Measurements from ENCODE around the gene SCP2D1. TPM values are rescaled to one million over a fixed set of nuclear protein-coding genes. Genes with fewer than 3 reads are reported as not detected.

Gene SCP2D1
- total and polyA plus RNA-seq, 2 donors (not counting 3 experiments of a cell fraction or from before 2014, with no cell fraction given): not detected

DNA sequence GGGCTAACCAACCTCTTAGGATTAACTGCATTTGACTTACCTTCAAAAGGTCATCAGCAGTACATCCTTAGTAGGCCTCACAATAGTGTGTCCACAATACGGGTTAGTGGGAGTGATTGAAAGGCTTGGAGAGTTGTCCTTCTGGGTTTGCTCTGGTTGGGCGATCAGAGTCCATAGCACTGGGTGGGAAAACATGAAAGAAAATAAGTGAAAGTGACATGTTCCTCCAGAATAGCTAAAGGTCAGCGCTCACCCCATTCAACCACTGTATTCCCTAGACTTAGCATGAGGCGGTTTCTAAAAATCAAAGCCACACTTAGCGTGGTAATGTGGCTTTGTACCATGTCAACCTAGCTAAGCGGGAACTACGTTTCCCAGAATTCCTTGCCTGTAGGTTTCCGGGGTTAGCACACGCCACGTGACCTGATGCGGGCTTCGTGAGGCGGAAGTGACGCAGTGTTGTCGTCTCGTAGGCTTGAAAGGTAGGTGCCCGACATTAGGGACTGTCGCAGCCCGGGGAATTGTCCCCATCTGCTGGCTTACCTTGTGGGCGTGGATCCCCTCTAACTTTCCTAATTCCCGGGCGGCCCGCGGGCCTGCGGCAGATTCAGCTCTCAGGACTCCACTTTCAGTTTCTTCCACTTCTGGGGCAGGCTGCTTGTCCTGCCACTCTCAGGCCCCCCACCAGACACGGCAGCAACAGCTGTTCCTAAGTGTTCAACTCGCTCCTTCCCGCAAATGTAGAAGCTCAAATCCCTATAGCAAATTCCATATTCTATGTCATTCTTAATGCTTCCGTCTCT lies 19.8 kb upstream of the SCP2D1 start:
- dilution Hi-C loops (cut with MboI; ENCODE audit: extremely low pct_ligation_motif_present, low sequenced_read_pairs) (no loop called here), intact Hi-C loops (cut with micrococcal nuclease) (loop anchor here (2.0 kb wide), 1 partner anchor 161 kb away; no protein-coding TSS in a partner anchor)
- Histone ChIP-seq H3K4me3 (replicated peaks in 1 of 3; ENCODE audit: insufficient read depth in 1 of 3, low read depth in 1 of 3, low read length in 3 of 3) (peak overlapping the region; percentile 71 to 97 (median 80)), H3K4me1 (ENCODE audit: control insufficient read depth, extremely low read depth, insufficient read depth, low read length) (peaks cover 5% of the 10 kb centered on the region), H3K36me3 (ENCODE audit: control insufficient read depth in 2 of 2, extremely low read depth in 1 of 2, insufficient read depth in 2 of 2, low read length in 2 of 2) (no peaks in the 10 kb centered on the region), H3K27ac (ENCODE audit: insufficient read depth, low read depth, low read length) (peak overlapping the region; percentile 52), H3K9me1 (replicated peaks; ENCODE audit: control insufficient read depth, extremely low read depth, insufficient read depth, low read length) (no peaks in the 10 kb centered on the region), H3K9me3 (replicated peaks; ENCODE audit: control insufficient read depth, insufficient read depth, low read length) (no peaks in the 10 kb centered on the region), H3K27me3 (ENCODE audit: control insufficient read depth in 2 of 2, insufficient read depth in 2 of 2, low read length in 2 of 2) (peaks cover 0 to 2% of the 10 kb centered on the region in 2 experiments), H4K20me1 (replicated peaks; ENCODE audit: control insufficient read depth, extremely low read depth, insufficient read depth, low read length) (no peaks in the 10 kb centered on the region), H3K79me2 (ENCODE audit: control insufficient read depth, insufficient read depth, low read length) (no peaks in the 10 kb centered on the region), H2AFZ (ENCODE audit: low read depth, low read length) (peak overlapping the region; percentile 82), H3K9ac (replicated peaks; ENCODE audit: extremely low read depth, insufficient read depth, low read length) (peak overlapping the region; percentile 67), H3K4me2 (ENCODE audit: insufficient read depth, low read length) (peak overlapping the region; percentile 68)
- peak; percentile 100 for FAIRE-seq
- ChIA-PET POLR2A (no interaction called here), CTCF (interaction anchor here (1.2 to 1.3 kb wide), 2 partner anchors 10 to 162 kb away, joined by 3 to 4 read pairs; no protein-coding TSS in a partner anchor)
- BruUV-seq (replicated peaks): no TSS peak
- DNase-seq (ENCODE audit: low read depth, low spot score): peak; percentile 90
- TF ChIP-seq, protein P1, sequence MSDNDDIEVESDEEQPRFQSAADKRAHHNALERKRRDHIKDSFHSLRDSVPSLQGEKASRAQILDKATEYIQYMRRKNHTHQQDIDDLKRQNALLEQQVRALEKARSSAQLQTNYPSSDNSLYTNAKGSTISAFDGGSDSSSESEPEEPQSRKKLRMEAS (IDR thresholded peaks at IDR 0.05; ENCODE audit: insufficient read depth, insufficient read length): peak; percentile 98
- TF ChIP-seq POLR2A (IDR thresholded peaks at IDR 0.05; ENCODE audit: low read depth, low read length) (peak; percentile 80), POLR2AphosphoS5 (IDR thresholded peaks at IDR 0.05; ENCODE audit: insufficient read depth, low read depth, low read length) (peak; percentile 40), FOS (IDR thresholded peaks at IDR 0.05; ENCODE audit: borderline replicate concordance, insufficient read depth, low read length) (no peak)

- H3K9ac ChIP-seq (replicated peaks; ENCODE audit: extremely low read depth, insufficient read depth, low read length): peak overlapping the region; percentile 67
- H3K4me1 ChIP-seq (ENCODE audit: control insufficient read depth, extremely low read depth, insufficient read depth, low read length): peaks cover 5% of the 10 kb centered on the region
- H4K20me1 ChIP-seq (replicated peaks; ENCODE audit: control insufficient read depth, extremely low read depth, insufficient read depth, low read length): no peaks in the 10 kb centered on the region
- DNase-seq (ENCODE audit: low read depth, low spot score): no peak
- peak overlapping the region; percentile 52 for H3K27ac ChIP-seq (ENCODE audit: insufficient read depth, low read depth, low read length)
- H3K27me3 ChIP-seq (ENCODE audit: control insufficient read depth in 2 of 2, insufficient read depth in 2 of 2, low read length in 2 of 2): peaks cover 0 to 2% of the 10 kb centered on the region in 2 experiments
- no peaks in the 10 kb centered on the region for H3K9me3 ChIP-seq (replicated peaks; ENCODE audit: control insufficient read depth, insufficient read depth, low read length)
- POLR2A ChIA-PET: no interaction called here
- CTCF ChIA-PET: interaction anchor here (1.2 to 1.3 kb wide), 2 partner anchors 9 to 162 kb away, joined by 3 to 4 read pairs; no protein-coding TSS in a partner anchor
- H3K36me3 ChIP-seq (ENCODE audit: control insufficient read depth in 2 of 2, extremely low read depth in 1 of 2, insufficient read depth in 2 of 2, low read length in 2 of 2): no peaks in the 10 kb centered on the region
- no peaks in the 10 kb centered on the region for H3K9me1 ChIP-seq (replicated peaks; ENCODE audit: control insufficient read depth, extremely low read depth, insufficient read depth, low read length)
- intact Hi-C loops (cut with micrococcal nuclease) (loop anchor here (2.0 kb wide), 1 partner anchor 162 kb away; no protein-coding TSS in a partner anchor), dilution Hi-C loops (cut with MboI; ENCODE audit: extremely low pct_ligation_motif_present, low sequenced_read_pairs) (no loop called here)
- BruUV-seq (replicated peaks): TSS peak; percentile 89
- peak overlapping the region; percentile 68 for H3K4me2 ChIP-seq (ENCODE audit: insufficient read depth, low read length)
- H3K4me3 ChIP-seq (replicated peaks in 1 of 3; ENCODE audit: insufficient read depth in 1 of 3, low read depth in 1 of 3, low read length in 3 of 3): peak overlapping the region; percentile 71 to 97 (median 80)
- peak overlapping the region; percentile 82 for H2AFZ ChIP-seq (ENCODE audit: low read depth, low read length)
- no peaks in the 10 kb centered on the region for H3K79me2 ChIP-seq (ENCODE audit: control insufficient read depth, insufficient read depth, low read length)
- peak; percentile 66 for FAIRE-seq
- TF ChIP-seq GATA2 (IDR thresholded peaks at IDR 0.05; ENCODE audit: insufficient read depth, insufficient read length, low read depth, low read length): no peak
Measured at GRCh38 chr20:18794428-18794787, 19.2 kb upstream of the SCP2D1 start.
